HG02798 (cell line): Measurements from ENCODE around the gene TSPAN15.

Experiments used
- ATAC-seq: cut with Tn5 transposase; IDR thresholded peaks from one replicate; pipeline ENCODE4 v1.9.1; 2021; ENCODE audit warnings: mild to moderate bottlenecking; ENCODE audit not compliant: unreplicated experiment, poor library complexity

The TSPAN15 gene

DNA sequence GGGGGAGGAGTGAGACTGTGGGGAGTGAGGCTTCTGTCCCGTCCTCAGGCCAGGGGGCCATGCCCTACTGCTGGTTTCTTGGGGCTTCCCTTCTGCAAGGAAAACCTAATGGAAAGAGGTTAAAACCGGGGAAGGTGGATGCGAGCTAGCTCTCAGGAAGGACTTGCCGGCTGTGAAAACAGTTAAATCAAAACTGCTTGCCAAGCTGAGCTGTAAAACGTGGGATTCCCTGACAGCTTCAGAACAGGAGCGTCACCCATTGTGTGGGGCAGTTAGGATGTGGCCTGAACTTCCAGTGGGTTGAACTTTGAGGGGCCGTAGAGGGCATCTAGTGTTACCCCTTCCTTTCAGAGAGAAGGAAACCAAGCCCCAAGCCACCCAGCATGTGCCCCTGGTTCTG, 13.1 kb downstream of the TSPAN15 start:
- ATAC-seq: no peak

GRCh38 chr10:69464801-69465401, 13.6 kb downstream of the TSPAN15 start:
- ATAC-seq: peak; percentile 45

DNA sequence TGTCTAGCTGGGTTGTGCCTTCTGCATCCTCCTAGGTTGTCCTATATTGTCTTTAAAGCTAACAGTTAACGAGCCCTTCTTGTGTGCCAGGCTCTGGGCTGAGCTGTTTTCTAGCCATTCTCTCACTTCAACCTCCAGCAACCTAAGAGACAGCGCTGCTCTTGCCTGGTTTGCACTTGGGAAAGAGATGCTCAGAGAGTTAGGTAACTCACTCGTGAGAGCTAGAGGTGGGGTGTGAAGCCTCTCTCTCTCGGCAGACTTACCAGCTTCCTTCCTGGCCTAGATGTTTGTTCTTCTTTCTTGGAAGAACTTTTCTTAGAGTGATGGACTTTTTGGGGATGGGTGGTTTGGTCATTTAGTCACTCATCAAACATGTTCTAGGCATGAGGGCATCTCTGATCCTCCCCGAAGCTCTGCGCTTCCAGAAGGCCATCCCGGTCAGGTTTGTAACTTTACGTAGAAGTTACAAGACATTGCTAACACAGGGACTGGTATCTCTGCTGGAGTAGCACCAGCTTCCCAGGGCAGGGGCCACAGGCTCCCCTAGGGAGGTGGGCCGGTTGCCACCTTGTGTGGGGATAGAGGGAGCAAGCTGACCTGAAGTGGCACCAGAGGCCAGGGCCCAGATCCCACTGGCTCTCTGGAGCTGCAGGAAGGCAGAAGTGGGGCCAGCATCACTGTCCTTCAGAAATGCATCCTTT, 14.3 kb downstream of the TSPAN15 start:
- no peak for ATAC-seq

- ATAC-seq: no peak
Observed at GRCh38 chr10:69466158-69466490, 14.9 kb downstream of the TSPAN15 start.

GRCh38 chr10:69466689-69467088, 15.4 kb downstream of the TSPAN15 start:
- ATAC-seq: no peak

DNA sequence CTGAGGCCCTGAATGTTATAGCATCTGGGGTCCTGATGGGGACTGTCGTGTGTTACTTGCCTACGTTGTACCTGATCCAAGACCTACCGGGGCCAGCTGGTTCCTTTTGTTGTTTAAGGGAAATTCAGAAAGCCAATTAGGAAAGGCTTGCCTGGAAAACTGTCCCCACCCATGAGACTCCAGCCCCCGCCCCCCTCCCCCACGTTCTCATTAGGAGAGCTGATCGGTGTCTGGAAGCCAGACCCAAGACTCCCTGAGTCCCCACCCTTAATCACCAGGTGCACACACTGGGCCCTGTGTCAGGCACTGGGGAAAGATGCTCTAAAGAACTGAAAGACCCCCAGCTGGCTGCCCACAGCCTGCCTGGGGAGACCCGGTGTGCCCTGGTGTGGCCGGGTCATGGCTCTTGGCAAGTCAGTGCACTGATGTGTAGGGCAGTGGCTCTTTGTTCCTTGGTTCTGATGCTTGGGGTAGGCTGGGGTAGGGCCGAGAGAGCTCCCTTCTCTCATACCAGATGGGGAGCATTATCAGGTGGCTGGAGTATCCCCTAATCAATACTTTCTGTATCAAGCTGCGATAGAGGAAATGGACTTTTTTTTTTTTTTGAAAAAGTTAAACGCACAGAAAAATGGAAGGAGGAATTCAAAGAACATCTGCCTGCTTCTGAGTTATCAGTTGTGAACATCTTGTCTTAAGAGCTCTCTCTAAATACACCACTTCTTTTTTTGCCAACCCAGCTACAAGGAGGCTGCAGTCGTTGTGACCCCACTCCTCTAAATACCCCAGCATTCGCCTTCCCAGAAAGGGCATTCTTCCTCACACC, 16.9 kb downstream of the TSPAN15 start:
- no peak for ATAC-seq

GRCh38 chr10:69468751-69469089, 17.5 kb downstream of the TSPAN15 start:
- ATAC-seq: no peak

DNA sequence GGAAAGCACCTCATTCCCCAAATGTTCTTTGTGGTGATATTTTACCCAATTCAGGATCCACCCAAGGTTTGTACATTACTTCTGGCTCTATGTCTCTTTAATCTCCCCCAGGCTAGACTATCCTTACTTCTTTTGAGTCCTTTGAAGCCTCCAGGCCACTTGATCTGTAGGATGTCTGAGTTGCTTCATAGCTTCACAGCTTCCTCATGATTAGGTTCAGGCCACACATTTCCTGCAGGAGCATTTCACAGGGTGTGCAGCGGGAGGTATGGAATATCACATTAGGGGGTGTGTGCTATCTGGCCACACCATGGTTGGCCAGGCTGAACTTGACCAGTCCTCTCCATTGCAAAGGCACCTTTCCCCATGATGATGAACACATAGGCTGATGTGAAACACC, 18.7 kb downstream of the TSPAN15 start:
- no peak for ATAC-seq

DNA sequence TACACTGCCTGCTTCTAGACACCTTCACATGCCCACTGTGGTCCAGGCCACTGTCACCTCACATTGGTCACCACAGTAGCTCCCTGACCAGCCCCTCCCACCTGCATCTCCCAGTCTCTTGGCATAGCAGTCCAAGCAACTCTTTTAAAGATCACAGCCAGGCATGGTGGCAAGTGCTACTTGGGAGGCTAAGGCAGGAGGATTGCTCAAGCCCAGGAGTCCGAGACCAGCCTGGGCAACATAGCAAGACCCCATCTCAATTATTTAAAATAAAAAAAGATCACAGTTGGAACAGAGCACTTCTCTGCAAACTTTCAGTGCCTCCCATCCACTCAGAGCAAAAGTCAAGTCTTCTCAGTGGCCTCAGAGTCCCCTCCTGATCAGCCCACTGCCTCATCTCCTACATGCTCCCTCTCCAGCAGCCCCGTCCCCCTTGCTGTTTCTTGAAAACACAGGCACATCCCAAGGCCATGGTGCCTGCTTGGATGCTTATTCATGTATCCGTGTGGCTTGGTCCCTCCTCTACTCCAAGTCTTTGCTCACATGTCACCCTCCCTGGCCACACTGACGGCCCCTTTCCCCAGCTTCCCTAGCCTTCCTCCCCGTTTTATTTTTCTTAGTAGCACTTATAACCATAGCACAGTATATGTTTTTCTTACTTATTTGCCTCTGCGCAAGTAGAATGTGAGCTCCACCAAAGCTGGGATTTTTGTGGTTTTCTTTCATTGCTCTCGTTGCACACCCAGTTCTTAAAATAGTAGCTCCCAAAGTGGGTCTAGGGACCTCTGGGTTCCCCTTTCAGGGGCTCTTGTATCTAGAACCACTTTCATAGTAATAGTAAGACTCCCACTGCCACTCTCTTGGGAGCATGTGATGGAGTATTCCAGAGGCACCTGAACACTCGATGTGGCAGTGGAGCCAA, 19.5 kb downstream of the TSPAN15 start:
- no peak for ATAC-seq

GRCh38 chr10:69472142-69472541, 20.9 kb downstream of the TSPAN15 start:
- no peak for ATAC-seq

DNA sequence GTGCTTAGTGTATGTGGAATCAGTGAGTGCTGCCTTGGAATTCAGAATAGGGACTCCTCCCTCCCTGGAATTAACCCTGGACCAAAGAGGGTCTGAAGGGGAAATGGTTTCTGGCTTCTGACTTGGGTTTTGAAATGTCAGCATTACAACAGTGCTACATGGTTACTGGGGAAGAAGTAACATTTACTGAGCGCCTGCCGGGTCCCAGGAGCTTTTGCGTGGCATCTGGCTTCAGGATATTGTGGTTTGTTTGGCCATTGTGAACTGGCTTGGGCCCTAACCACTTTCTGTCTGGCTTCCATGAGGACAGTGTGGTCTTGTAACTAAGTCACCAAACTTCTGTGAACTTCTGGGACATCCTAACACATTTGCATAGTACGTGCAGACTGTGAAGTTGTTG, 21.3 kb downstream of the TSPAN15 start:
- ATAC-seq: no peak

DNA sequence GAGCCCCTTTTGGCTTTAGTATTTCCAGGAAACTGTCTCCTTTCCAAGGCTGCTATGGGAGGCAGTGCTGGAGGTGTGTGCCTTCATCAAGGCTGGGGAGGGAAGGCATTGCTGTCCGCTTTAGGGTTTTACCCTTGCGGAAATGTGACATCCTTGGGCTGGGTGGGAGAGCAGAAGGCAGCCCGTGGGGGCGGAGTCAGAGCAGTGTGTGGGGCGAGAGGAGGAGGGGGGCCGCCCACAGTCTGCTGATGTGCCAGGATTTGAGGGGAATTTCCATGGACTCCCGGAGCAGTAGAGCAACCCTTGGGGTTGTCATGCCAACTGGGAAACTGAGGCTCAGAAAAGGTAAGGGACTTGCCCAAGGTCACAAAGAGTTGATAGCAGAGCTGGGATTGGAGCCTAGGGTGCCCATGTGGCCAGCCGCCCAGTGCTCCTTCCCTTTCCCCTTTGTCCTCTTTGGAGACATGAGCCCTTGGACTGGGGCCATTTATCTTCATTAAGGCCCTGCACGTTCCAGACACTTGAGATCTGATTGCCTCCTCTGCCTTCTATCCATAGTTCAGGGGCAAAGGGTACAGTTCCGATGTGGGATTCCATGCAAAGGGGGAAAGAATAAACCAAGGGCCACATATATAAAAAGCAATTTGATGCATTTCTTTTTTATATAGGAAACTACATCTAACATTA, 22.2 kb downstream of the TSPAN15 start:
- ATAC-seq: no peak

GRCh38 chr10:69474742-69475432, 23.6 kb downstream of the TSPAN15 start:
- no peak for ATAC-seq

- ATAC-seq: no peak
Observed at GRCh38 chr10:69475433-69475830, 24.2 kb downstream of the TSPAN15 start.

- ATAC-seq: no peak
Observed at GRCh38 chr10:69477968-69478597, 26.8 kb downstream of the TSPAN15 start.

DNA sequence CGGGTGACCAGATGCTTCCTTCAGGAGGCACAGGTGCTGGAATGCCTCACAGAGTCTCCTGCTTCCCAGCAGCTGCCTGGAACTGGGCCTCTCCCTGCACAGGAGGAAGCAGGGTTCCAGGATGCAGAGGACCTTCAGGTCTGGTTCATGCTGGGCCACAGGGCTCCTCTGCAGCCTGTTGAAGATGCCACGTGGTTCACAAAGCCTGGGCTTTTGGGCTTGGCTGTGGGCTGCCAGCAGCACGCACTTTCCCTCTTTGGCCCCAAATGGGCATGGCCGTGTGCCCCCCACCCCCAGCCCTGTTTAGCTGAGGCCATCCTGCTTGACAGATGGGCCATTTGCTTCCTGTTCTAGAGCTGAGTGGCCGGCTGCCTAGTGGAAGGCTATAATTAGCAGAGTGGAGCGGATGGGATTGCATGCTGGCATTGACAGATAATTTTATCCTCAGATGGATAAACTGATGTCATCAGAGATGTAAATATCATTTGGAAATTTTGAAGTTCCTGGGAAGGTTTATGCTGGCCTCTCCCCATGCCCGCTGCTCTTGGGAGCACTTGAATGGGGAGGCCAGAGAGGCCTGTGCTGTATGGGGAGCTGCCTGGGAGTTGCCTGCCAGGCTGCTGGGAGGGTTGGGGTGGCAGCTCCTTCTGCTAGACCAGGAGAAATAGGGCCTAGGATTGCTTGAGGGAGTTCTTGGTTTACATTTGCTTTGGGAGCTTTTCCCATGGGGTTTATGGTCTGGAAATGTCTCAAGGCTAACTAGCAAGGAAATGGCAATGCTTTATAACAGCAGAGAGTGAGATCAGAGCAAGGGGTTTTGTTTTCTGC, 28.2 kb downstream of the TSPAN15 start:
- no peak for ATAC-seq

GRCh38 chr10:69480068-69480412, 28.8 kb downstream of the TSPAN15 start:
- ATAC-seq: no peak

- ATAC-seq: no peak
Observed at GRCh38 chr10:69481305-69481704, 30.0 kb downstream of the TSPAN15 start.
